Measurements from ENCODE around the gene CLCNKA.

DNA sequence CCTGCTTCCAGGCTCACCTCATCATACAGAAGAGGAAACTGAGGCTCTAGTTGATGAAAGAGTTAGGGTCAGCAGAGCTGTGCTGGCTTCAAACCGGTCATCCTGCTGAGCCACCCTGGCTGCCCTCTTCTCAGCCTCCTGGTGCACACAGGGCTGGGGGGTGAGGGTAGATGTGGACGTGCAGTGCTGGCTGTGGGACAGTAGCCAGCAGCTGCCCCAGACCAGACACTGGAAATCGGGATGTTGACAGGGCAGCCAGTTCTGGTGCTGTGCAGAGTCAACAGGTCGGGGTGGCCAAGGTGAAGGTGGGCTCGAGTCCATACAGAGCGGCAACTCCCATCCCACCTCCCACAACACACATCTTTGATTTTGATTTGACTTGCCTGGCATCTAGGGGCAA, 1.5 kb upstream of the CLCNKA start:
- TF ChIP-seq, protein P1, sequence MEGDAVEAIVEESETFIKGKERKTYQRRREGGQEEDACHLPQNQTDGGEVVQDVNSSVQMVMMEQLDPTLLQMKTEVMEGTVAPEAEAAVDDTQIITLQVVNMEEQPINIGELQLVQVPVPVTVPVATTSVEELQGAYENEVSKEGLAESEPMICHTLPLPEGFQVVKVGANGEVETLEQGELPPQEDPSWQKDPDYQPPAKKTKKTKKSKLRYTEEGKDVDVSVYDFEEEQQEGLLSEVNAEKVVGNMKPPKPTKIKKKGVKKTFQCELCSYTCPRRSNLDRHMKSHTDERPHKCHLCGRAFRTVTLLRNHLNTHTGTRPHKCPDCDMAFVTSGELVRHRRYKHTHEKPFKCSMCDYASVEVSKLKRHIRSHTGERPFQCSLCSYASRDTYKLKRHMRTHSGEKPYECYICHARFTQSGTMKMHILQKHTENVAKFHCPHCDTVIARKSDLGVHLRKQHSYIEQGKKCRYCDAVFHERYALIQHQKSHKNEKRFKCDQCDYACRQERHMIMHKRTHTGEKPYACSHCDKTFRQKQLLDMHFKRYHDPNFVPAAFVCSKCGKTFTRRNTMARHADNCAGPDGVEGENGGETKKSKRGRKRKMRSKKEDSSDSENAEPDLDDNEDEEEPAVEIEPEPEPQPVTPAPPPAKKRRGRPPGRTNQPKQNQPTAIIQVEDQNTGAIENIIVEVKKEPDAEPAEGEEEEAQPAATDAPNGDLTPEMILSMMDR (IDR thresholded peaks at IDR 0.05; ENCODE audit: low read depth, low read length) = no peak
- no peak for TF ChIP-seq EZH2phosphoT487 (IDR thresholded peaks at IDR 0.05; ENCODE audit: low read depth)

Measured in OCI-LY3 (cell line).